ENCODE results near the gene SPATA32. TPM values are rescaled to one million over a fixed set of nuclear protein-coding genes. Genes with fewer than 3 reads are reported as not detected.

SPATA32 gene
- total RNA-seq, result not detected in 2 replicates

GRCh38 chr17:45261577-45262515 is at the start of gene SPATA32:
TSS of gene SPATA32 (minus strand) at chr17:45262094. CDS start at chr17:45262016, 78 bp downstream.

GRCh38 chr17:45221081-45222013 is 40.5 kb downstream of the SPATA32 start, which contains the start of gene FMNL1:
TSS of gene FMNL1 (plus strand) at chr17:45221885. CDS start at chr17:45222125, 240 bp downstream.

Other genes starting within 250 kb of the SPATA32 start
- gene DCAKD, start 210.5 kb downstream of the SPATA32 start, total RNA-seq, result 29.8 and 30.9 TPM in 2 replicates
- gene NMT1, start 200.8 kb downstream of the SPATA32 start, total RNA-seq, result 86.0 and 87.1 TPM in 2 replicates
- 4.2 and 4.4 TPM in 2 replicates for gene PLCD3, start 129.6 kb downstream of the SPATA32 start, total RNA-seq
- 2.6 and 5.2 TPM in 2 replicates for gene ACBD4, start 126.4 kb downstream of the SPATA32 start, total RNA-seq
- 7.1 and 7.8 TPM in 2 replicates for gene HEXIM1, start 113.6 kb downstream of the SPATA32 start, total RNA-seq
- 4.5 and 5.6 TPM in 2 replicates for gene HEXIM2, start 100.2 kb downstream of the SPATA32 start, total RNA-seq
- gene FMNL1, start 40.2 kb downstream of the SPATA32 start, total RNA-seq, result 0.32 and 0.61 TPM in 2 replicates
- gene MAP3K14, start 54.9 kb upstream of the SPATA32 start, total RNA-seq, result 1.3 and 2.6 TPM in 2 replicates
- gene ARHGAP27, start 170.8 kb upstream of the SPATA32 start, total RNA-seq, result 9.7 and 14.4 TPM in 2 replicates
- 13.3 and 40.6 TPM in 2 replicates for gene PLEKHM1, start 228.6 kb upstream of the SPATA32 start, total RNA-seq

Data from epithelial cell of umbilical artery (primary cell).